Gastrocnemius medialis (tissue), 4 donors: ENCODE measurements around the gene OR2V2.
"Not testable (repeated sequence)": the region's sequence is repeated elsewhere in the genome, so short reads cannot be mapped to it uniquely, and the experiment has no call there.

Source experiments
- CTCF ChIP-seq, 5 experiments: fragments of 450-650 bp in 3 of 5; fragments of 200-600 bp in 2 of 5; sonication (generic) in 2 of 5; IDR thresholded peaks in 4 of 5; conservative IDR thresholded peaks in 1 of 5; 1 replicate in 4 of 5; 2 replicates in 1 of 5; pipeline ENCODE4 v1.5.1; 2016 to 2019; ENCODE audit warnings: antibody characterized with exemption in 5 of 5, mild to moderate bottlenecking in 3 of 5, moderate library complexity in 3 of 5
- POLR2A ChIP-seq, 2 donors: fragments of 450-650 bp; IDR thresholded peaks; one replicate each; pipeline ENCODE4 v1.6.1; 2017; ENCODE audit warnings: antibody characterized with exemption in 2 of 2, mild to moderate bottlenecking in 2 of 2, moderate library complexity in 2 of 2

GRCh38 chr5:181101030-181101641 is 46.2 kb upstream of the OR2V2 start:
- TF ChIP-seq CTCF (IDR thresholded peaks at IDR 0.05 in 4 of 5, conservative IDR thresholded peaks at IDR 0.05 in 1 of 5); POLR2A (IDR thresholded peaks at IDR 0.05): not testable (repeated sequence)
